Stimulated activated CD8-positive, alpha-beta memory T cell treated with anti-CD3 and anti-CD28 coated beads, Interleukin-4, amount 100 ng/mL, for 1 hour (primary cell): ENCODE data around the gene XG.
"Not testable (repeated sequence)": the region's sequence is repeated elsewhere in the genome, so short reads cannot be mapped to it uniquely, and the experiment has no call there.

Experiments used
- DNase-seq, 2 donors: peaks; one replicate each; pipeline ENCODE4 v3.0.0-alpha.2; 2020; ENCODE audit warnings: low read depth in 2 of 2, low spot score in 1 of 2

XG gene

GRCh38 chrX:2751874-2752300, at the start of gene XG:
XG (plus strand) TSS chrX:2752040; CDS start chrX:2752275, 235 bp downstream.
- DNase-seq = not testable (repeated sequence)

DNA sequence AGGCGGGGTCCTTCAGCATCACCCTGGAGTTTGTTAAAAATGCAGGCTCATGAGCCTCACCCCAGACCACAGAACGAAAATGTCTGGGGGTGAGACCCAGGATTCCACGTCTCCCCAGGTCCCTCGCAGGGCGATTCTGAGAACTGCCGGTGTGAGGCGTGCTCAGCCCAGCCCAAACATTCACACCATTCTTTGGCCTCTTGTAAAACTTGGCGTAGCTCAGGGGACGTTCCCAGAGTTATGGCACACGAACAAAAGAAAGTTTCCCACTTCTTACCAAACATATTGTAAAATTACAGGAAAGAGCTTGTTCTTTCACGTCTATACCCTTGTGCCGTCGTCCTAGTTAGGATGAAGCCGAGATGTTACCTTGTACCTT, 47.9 kb upstream of the XG start:
- no peak for DNase-seq

DNA sequence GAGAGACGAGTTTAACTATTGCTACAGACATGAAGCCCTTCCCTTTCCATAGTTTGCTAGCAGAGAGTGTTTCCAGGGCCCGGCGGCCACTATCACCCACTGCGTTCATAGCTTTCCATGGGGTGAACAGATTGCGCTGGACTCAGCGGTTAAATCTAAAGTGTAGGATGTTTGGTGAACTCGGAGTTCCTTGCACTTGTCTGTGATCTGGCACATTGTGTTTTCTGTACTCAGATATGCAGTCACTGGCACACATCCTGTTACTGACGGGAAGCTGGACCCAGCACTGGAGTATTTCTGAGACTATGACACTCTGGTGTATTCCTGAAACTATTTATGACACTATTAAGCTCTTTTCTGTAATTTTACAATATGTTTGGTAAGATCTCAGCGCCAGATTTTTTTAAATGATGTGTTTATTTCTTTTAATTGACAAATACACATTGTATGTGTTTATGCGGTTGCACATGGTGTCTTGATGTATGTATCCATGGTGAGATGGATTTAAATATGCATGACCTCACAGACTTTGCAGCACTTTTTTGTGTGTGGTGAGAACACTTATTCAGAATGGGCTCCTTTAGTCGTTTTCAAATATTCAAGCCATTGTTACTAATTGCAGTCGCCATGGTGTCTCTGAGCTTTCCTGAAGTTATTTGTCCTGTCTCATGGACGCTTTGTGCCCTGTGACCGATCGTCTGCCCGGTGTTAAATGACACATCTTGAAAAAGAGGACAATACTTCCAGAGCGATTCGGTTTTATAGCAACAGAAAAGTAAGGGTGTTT, 46.6 kb upstream of the XG start:
- DNase-seq = no peak

DNA sequence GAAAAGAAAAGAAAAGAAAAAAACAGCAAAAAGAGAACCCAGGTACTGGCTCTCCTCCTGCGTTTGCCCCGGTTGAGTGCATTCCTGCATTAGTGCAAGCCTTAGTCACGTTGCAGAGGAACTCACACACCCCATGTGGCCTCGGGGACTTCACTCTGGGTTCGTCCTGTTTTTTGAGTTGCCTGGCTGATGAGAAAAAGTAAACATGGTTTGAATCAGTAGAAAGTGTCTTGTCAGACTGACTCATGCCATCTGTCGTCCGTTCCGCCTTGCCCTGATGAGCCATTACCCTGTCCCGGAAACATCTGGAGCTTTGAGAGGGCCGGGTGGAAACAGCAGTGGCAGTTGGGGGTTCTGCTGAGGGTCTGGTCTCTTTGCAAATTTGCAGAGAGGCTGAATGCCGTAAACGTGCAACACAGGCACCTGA, 44.5 kb upstream of the XG start:
- DNase-seq = peak; percentile 27 to 39

GRCh38 chrX:2708021-2708420, 43.8 kb upstream of the XG start:
- DNase-seq = no peak

DNA sequence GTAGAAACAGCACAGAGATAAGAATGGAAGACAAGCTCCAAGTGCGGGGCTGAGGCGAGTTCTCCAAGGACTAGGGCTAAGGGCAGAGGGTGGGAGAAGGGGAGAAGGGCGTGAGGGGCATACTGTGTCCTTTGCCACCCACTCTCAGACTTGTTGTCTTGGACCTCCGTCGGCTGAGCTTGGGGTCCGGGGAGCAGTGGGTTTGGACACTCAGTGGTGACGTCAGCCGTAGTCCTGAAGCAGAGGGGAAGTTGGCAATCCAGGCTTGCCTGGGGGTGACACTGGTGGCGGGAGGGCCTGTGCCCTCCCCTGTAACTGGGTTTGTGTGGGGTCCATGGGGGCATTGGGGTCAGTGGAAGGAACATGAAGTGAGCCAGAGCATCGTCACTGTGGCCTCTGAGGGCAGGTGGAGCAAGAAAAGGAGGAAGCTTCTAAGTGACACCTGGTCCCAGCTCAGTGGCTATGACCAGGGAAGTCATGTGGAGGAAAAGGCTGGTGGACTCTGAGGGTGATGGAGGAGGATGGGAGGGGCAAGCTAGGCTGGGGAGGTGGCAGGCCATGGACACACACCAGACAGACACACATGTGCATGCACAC, 43.1 kb upstream of the XG start:
- DNase-seq = no peak

GRCh38 chrX:2709556-2709955, 42.3 kb upstream of the XG start:
- no peak for DNase-seq

GRCh38 chrX:2710041-2710840, 41.6 kb upstream of the XG start:
- no peak for DNase-seq

GRCh38 chrX:2711441-2711840, 40.4 kb upstream of the XG start:
- DNase-seq = no peak

DNA sequence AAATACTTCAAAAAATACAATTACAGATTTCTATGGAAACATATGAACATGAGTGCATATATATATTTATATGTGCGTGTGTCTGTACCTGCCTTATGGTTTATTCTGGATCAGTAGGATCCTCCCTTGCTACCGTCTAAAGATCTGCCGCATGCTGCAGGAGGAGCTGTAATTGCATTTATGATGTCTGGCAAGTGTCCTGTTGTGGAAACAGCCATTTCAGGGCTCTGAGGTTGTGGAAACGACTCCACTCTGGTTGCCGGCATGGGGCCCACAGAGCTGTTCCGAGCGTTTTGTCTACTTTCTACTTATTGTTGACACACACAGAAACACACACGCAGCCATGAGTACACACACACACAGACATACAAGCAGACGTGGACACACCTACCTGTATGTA, 39.4 kb upstream of the XG start:
- DNase-seq = no peak

DNA sequence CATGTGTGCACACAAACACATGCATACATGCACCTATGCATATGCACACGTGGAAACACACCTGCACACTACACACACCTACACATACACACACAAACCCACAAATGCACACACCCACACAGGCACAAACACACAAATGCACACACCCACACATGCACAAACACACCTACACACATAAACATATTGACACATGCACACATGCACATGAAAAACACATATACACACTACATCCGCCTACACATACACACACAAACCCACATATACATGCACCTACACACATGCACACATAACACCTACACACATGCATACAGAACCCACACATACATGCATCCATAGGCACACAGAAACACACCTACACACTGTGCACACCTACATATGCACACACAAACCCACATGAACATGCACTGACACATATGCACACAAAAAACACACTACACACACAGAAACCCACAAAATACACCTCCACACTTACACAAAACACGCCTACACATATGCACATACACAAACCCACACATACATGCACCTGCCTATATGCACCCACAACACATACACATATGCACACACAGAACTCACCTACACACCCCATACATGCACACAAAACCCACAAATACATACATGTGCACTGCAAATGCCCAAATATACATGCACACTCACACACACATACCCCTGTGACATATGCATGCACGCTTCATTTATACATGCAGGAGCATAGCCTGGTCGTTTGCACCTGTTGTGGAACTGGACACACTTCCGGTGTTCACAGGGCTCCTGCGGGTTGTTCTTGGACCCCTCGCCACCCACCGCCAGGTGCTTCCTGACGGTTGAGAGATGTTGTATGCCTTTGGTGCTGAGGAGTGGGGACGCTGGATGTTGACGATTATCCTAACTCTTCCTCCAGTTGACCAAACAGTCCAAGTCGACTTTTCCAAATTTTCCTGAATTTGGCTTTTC, 38.7 kb upstream of the XG start:
- no peak for DNase-seq

DNA sequence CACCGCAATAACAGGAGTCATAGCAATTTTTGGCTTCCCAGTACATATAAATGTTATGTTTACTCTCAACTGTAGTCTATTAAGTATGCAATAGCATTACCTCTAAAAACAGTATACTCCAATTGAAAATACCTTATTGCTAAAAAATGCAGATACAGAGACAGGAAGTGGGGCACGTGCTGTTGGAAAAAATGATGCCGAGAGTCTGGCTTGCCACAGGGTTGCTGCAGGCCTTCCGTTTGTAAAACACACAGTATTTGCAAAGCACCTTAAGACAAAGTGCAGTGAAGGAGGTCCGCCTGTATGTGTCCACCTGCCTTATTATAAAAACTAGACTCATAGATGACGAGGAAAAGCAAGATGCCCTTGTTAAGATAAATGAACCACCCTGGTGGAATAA, 37.3 kb upstream of the XG start:
- DNase-seq = no peak

DNA sequence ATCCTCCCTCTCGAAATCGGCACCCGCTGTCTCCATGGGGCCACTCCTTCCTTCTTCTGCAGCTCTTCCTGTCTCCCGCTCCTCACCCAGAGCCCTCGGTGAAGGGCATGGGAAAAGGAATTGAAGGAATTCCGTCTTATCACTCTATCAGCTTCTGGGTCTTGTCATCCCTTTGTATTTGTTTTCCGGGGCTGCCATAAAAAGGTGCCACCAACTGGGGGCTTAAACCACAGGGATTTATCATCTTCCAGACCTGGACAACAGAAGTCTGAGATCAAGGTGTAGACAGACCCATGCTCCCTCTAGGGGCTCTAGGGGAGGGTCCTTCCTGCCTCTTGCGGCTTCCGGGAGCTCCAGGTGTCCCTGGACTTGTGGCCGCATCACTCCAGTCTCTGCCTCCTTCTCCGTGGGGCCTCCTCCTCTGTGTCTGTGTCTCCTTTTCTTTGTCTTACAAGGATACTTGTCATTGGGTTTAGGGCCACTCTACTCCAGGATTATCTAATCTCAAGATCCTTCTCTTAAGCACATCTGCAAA, 36.7 kb upstream of the XG start:
- DNase-seq = no peak

- DNase-seq = no peak
Observed at GRCh38 chrX:2717312-2717711, 34.5 kb upstream of the XG start.

GRCh38 chrX:2718821-2719220, 33.0 kb upstream of the XG start:
- DNase-seq = no peak

DNA sequence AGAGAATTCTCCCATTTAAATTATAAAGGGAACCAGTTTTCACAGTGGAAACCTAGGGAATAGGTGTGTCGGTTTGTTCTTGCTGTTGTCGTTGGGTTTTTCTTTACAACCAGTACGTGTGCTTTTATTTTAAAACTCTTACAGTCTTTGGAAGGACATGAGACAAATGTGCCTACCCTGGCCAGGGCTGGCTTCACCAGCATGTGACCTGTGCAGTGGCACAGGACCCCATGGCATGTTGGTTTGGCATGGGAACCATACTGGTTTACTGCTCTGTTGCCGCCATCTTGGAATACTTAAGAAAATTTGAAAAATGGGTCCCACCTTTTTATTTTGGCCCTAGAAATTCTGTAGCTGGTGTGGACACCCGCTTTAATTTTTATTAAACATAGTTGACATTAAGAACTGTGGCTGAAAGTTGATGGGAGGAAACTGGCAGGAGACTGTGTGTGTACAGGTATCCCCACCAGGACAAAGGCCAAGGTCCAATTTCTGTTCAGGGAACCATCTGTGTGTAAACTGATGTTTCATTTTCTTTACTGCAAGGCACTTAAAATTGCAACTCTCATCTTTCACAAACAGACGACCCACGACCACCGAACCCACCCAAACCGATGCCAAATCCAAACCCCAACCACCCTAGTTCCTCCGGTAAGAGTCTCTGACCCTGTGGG, 31.9 kb upstream of the XG start:
- DNase-seq = no peak

DNA sequence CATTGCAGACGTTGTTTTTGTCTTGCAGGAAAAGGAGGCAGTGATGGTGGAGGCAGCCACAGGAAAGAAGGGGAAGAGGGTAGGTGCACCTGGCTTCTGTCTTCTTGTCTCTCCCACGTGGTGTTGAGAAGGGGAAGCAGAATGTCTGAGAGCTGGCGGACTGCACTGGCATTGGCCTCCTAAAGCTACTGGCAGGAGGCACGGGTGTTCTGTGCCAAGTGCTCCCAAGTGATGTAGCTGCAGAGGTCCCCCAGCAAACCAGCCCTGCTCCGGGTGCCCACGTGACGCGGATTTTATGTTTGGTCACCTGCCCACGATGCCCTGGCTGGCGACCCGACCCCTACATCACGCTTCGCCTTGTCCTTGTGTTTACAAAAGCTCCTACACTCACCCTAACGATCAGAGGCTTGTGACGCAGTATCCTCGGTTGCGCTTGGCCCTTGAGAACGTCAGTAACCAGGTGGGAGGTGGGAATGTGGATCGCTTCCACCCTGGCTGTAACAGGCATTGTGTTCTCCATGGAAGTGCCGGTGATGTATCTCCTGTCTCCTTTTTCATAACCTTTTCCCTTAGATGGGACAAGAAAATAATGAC, 28.5 kb upstream of the XG start:
- DNase-seq = no peak

GRCh38 chrX:2727264-2727663, 24.6 kb upstream of the XG start:
- not testable (repeated sequence) for DNase-seq

- DNase-seq = no peak
Observed at GRCh38 chrX:2732076-2732475, 19.8 kb upstream of the XG start.

- DNase-seq = no peak
Observed at GRCh38 chrX:2732649-2733048, 19.2 kb upstream of the XG start.
